NCI-H2107 (cell line): Measurements from ENCODE around the gene SLC12A4.
"Not testable (repeated sequence)": the region's sequence is repeated elsewhere in the genome, so short reads cannot be mapped to it uniquely, and the experiment has no call there.

ENCODE experiments used
- DNase-seq: peaks from one replicate; lab custom pipeline; 2025; lab: John Stamatoyannopoulos, UW

SLC12A4 gene

GRCh38 chr16:67968400-67969253 lies at the start of gene SLC12A4:
Gene SLC12A4 (minus strand): TSS chr16:67968637. CDS start chr16:67968553, 84 bp downstream.
- no peak for DNase-seq

GRCh38 chr16:68015681-68016080 lies 47.2 kb upstream of the SLC12A4 start, which contains the start of gene DPEP2NB:
Gene DPEP2NB (minus strand): TSS chr16:68015911. CDS start chr16:68015770, 141 bp downstream.
- DNase-seq, result no peak

DNA sequence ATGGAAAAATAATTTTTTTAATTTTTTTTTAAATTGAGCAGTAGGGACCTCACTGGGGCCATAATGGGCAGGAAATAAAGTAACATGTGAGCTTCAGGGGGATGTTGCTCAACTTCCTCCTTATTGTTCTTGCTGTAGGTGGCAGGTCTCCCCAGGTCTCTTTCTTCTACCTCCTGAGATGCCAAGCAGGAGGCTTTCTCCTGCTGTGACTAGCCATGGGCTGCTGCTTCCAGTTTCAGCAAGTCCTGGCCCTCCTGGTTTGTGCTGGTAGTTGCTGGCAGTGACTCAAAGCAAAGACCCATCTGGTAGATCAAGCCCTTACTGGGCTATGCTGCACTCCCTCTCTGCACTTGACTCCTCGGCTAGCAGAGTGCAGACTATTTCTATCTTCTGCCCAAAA lies 45.0 kb upstream of the SLC12A4 start:
- no peak for DNase-seq

- DNase-seq, result not testable (repeated sequence)
These were observed 41.4 kb upstream of the SLC12A4 start for GRCh38 chr16:68009872-68010271.

DNA sequence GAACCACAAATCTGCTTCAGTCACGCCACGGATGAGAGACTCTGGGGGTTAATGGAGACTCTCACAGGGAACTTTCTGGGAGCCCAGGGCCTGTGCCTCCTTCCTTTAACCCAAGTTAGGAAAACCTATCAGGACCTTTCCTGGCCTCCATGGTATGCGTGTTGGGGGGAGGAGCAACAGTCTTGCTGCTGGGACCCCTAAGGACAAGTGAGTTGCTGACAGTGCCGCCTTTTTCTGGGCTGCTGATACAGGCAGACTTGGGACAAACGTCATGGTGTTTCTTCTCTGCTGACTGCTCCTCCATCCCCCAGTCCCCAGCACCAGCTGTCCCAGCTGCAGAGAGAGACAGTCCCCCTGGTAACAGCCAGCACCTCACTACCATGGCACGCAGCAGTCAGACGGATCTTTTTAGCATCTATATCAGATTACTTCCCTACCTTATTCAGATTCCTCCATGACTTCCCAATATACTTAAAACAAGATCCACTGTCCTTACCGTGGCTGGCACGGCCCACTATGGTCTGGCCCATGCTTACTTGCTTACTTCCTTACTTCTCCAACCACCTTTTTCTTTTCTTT lies 40.8 kb upstream of the SLC12A4 start:
- no peak for DNase-seq

GRCh38 chr16:68005786-68006286 lies 37.4 kb upstream of the SLC12A4 start:
- no peak for DNase-seq

- DNase-seq, result no peak
These were observed 36.8 kb upstream of the SLC12A4 start for GRCh38 chr16:68005211-68005610.

- DNase-seq, result no peak
These were observed 34.6 kb upstream of the SLC12A4 start for GRCh38 chr16:68003031-68003430.

- DNase-seq, result no peak
These were observed 32.0 kb upstream of the SLC12A4 start for GRCh38 chr16:68000450-68000849.

GRCh38 chr16:67999985-68000384 lies 31.5 kb upstream of the SLC12A4 start:
- DNase-seq, result no peak

DNA sequence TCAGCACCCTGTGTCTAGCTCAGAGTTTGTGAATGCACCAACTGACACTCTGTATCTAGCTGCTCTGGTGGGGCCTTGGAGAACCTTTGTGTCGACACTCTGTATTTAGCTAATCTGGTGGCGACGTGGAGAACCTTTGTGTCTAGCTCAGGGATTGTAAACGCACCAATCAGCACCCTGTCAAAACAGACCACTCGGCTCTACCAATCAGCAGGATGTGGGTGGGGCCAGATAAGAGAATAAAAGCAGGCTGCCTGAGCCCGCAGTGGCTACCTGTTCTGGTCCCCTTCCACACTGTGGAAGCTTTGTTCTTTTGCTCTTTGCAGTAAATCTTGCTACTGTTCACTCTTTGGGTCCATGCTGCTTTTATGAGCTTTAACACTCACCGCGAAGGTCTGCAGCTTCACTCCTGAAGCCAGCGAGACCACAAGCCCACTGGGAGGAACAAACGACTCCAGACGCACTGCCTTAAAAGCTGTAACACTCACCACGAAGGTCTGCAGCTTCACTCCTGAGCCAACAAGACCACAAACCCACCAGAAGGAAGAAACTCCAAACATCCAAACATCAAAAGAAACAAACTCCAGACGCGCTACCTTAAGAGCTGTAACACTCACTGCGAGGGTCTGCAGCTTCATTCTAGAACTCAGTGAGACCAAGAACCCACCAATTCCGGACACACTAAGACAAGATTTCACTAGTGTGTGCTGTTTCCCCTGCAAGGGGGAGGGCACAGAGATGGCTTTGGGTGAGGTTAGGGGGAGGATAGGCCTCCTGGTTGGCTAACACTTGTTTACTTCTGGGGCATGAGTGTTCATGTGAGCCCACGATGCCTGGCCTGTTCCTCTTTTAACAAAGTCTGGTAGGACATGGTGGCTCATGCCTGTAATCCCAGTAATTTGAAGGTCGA lies 30.6 kb upstream of the SLC12A4 start, which contains the start of gene DPEP2:
Gene DPEP2, minus strand, starts transcription at position 706 of the 910 bp plus-strand sequence. CDS start 6,272 bp downstream, outside the sequence.
- DNase-seq, result not testable (repeated sequence)

DNA sequence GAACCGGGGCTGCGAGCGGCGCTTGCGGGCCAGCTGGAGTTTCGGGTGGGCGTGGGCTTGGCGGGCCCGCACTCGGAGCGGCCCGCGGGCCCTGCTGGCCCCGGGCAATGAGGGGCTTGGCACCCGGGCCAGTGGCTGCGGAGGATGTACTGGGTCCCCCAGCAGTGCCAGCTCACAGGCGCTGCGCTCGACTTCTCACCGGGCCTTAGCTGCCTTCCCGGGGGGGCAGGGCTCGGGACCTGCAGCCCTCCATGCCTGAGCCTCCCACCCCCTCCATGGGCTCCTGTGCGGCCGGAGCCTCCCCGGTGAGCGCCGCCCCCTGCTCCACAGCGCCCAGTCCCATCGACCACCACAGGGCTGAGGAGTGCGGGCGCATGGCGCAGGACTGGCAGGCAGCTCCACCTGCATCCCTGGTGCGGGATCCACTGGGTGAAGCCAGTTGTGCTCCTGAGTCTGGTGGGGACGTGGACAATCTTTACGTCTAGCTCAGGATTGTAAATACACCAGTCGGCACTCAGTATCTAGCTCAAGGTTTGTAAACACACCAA lies 29.9 kb upstream of the SLC12A4 start:
- DNase-seq, result not testable (repeated sequence)

- DNase-seq, result no peak
These were observed 28.2 kb upstream of the SLC12A4 start for GRCh38 chr16:67996666-67997065.

- DNase-seq, result no peak
These were observed 27.0 kb upstream of the SLC12A4 start for GRCh38 chr16:67995423-67995822.

DNA sequence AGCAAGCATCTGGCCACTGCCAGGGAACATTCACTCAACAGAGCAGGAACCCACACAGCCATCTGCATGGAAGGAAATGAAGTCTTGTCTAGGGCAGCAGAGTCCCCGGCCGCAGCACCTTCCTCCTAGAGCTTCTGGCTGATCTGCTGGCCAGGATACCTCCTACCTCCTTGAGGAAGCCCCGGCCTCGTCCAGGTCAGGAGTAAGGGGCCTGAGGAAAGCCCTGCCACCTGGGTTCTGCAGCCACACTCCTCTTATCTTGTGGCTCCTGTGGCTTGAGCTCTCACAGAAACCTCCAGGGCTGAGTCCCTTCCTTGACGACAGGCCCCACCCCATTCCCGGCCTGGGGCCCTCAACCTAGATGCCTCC lies 25.6 kb upstream of the SLC12A4 start:
- DNase-seq, result not testable (repeated sequence)

DNA sequence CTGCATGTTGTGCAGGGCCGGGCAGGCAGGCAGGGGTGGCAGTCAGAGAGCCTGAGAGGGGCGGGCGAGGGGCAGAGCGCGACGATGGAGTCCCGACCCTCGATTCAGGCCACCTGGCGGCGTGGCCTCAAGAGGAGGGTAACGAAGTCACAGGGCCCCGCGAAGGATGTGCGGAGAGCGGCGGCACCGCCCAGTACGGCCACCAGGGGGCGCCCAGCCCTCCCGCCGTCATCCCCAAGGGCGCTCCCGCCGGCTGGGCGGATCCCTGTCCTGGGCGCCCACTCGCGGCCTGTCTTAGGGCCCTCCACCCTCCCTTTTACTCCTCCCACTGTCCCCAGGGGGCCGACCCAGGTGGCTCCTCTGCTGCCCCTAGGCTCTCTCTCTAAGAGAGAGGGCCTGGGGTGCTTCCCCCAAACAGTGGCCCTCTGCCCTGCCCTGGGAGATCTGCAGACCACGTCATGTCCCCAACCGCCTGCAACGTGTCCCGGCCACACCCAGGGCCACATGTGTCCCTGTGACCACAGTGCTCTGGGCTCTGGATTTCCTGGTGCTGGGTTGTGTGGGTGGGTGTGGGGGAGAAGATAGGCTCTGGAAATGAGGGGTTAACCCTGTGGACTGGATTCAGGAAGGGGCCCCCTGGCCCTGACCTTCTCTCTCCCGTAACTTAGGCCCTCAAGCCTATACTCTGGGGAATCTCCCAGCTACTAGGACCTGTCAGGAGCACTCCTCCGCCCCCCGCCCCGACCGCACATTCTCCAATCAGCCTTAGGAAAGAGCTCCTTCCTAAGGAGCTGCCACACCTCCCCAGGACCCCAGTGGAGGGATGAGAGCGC lies 25.0 kb upstream of the SLC12A4 start:
- DNase-seq, result peak; percentile 51

DNA sequence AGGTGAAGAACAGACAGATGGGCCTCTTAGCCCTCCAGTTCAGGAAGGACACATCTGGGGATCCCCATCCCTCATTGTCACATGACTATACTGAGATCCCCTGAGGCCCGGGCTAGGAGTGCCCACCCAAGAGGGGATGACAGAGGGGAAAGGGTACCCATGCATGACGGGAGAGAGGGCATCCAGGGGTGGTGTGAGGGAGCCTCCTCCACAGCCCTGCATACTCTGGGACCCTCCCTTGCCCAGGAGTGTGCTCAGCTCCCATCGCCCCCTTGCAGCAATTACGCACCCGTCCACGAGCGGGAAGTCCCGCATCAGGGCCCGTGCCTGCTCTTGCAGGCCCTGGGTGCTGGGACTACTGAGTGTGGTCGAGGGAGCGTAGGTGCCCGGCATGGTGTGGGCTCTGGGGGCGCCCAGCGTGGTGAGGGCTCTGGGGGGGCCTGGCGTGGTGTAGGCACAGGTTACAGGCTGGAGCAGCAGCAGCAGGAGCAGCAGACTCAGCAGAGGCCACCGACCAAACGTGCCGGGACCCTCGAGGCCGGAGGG lies 24.3 kb upstream of the SLC12A4 start:
- no peak for DNase-seq

- no peak for DNase-seq
These were observed 21.6 kb upstream of the SLC12A4 start for GRCh38 chr16:67990018-67990386.

DNA sequence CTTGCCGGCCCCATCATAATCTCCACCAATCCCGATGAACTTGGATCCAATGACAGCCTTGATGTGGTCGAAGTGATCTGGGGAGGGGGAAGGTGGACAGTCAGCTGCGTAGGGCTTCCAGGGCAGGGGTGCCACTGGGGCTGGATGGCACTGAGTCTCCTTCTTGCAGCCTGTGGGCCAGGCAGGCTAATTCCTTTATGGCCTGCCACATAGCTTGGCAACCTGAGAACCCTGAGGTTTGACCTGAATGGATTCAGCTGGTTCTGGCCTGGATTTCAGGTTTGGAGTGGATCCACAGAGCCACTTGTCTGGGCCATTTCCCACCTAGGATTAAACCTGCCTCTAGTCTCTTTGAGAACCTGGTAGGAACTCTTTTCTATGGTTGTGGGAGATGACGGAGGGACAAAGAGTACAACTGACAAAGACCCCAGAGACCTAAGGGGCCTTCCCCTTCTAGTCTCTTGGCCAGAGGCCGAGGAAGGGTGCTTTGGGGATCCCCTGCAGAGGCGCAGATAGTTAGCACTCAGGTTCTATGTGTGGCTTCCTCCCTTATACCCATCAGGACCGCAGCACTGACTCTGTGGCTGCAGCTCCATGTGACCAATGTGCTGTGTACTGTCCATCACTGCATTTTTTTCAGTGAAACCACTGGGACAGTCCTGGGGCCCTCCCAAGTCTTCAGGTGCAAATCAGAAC lies 21.0 kb upstream of the SLC12A4 start:
- no peak for DNase-seq

DNA sequence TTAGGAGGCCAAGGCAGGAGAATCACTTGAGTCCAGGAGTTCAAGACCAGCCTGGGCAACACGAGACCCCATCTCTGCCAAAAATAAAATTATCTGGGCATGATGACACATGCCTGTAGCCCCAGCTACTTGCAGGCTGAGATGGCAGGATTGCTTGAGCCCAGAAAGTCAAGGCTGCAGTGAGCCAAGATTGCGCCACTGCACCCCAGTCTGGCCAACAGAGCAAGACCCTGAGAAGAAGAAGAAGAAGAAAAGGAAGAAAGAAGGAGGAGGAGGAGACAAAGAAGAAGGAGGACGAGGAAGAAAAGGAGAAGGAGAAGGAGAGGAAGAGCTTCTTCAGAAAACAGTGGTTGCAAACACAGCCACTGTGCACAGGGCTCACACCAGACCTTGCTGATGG lies 20.2 kb upstream of the SLC12A4 start:
- no peak for DNase-seq
